ENCODE measurements around the gene LILRB5.
"Not testable (repeated sequence)": the region's sequence is repeated elsewhere in the genome, so short reads cannot be mapped to it uniquely, and the experiment has no call there.

LILRB5 gene

DNA sequence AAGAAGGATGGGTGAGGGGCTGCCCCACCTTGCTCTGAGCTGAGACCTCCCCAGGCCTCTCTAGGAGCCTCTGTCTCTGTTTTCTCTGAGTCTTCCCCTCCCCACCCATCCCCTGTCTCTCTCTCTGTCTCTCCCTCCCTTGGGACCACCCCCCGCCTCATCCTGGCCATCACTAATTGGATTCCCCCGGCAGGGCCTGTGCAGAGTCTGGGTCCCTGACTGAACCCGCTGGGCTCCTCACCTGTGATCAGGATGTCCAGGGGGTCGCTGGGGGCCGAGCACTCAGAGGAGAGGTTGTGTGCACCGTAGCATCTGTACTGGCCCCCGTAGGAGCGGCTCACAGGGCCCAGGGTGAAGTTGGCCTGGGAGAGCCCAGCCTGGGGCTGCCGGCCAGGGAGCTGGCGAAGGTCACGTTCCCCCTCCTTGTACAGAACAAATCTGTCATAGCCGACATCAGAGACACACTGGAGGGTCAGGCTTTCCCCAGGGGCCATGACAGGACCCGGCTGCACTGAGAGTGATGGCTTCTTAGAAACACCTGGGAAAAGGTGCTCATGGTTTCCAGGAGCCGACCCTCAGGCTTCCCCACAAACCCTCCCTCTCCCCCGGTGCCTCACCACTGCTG is 21.6 kb upstream of the LILRB5 start:
- in situ Hi-C loops (cut with MboI; ENCODE audit: low pct_unique_long_range_greater_than_20kb, low sequenced_read_pairs); DNase-seq: not testable (repeated sequence)

GRCh38 chr19:54278056-54278455 is 21.0 kb upstream of the LILRB5 start:
- DNase-seq; in situ Hi-C loops (cut with MboI; ENCODE audit: low pct_unique_long_range_greater_than_20kb, low sequenced_read_pairs): not testable (repeated sequence)

- DNase-seq; in situ Hi-C loops (cut with MboI; ENCODE audit: low pct_unique_long_range_greater_than_20kb, low sequenced_read_pairs): not testable (repeated sequence)
These were observed 20.1 kb upstream of the LILRB5 start for GRCh38 chr19:54277111-54277615.

- DNase-seq: no peak
- in situ Hi-C loops (cut with MboI; ENCODE audit: low pct_unique_long_range_greater_than_20kb, low sequenced_read_pairs): no loop called here
These were observed 18.9 kb upstream of the LILRB5 start for GRCh38 chr19:54275951-54276350.

GRCh38 chr19:54274516-54274915 is 17.4 kb upstream of the LILRB5 start:
- in situ Hi-C loops (cut with MboI; ENCODE audit: low pct_unique_long_range_greater_than_20kb, low sequenced_read_pairs); DNase-seq: not testable (repeated sequence)

GRCh38 chr19:54273821-54274220 is 16.7 kb upstream of the LILRB5 start:
- in situ Hi-C loops (cut with MboI; ENCODE audit: low pct_unique_long_range_greater_than_20kb, low sequenced_read_pairs): no loop called here

DNA sequence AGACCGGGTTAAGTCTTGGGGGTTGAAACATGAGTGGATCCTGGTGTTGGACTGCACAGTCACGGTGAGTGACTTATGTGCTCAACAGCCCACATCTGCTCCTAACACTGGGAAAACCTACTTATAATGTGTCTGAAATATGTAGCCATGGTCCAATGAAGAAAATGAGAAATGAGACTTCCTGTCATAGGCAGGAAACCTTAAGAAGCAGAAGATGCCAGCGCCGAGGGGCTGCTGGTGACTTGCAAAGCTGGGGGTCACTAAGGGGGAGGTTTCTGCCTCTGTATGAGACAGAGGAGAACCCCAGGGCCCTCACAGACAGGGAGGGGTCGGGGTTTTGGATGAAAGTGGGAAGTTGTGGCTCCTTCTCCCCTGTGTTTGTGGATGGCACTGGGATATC is 15.1 kb upstream of the LILRB5 start:
- in situ Hi-C loops (cut with MboI; ENCODE audit: low pct_unique_long_range_greater_than_20kb, low sequenced_read_pairs): not testable (repeated sequence)

More at GRCh38 chr19:54273821-54274220, 16.7 kb upstream of the LILRB5 start:
- no peak for DNase-seq

DNA sequence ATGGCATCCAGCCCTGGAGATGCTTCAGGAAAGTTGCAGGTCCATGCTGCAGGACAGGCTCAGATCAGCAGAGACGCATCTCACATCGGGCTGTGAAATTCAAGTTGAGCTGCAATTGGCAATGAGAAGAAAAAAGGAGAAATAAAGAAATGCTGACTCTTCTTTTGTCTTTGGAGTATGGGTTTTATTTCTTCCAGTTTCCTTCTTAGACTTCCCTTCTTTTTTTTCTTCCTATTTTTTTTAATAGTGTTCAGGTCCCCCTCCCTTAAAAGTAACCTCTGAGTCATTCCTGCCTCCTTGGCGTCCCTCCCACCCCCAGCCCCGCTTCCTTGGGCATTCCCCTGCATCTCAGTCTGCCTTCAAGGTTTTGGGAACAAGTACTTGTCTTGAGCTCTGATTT is 14.5 kb upstream of the LILRB5 start:
- in situ Hi-C loops (cut with MboI; ENCODE audit: low pct_unique_long_range_greater_than_20kb, low sequenced_read_pairs): not testable (repeated sequence)

More for the DNA sequence above, 15.1 kb upstream of the LILRB5 start:
- not testable (repeated sequence) for DNase-seq

GRCh38 chr19:54271106-54271505 is 14.0 kb upstream of the LILRB5 start:
- DNase-seq: no peak
- in situ Hi-C loops (cut with MboI; ENCODE audit: low pct_unique_long_range_greater_than_20kb, low sequenced_read_pairs): no loop called here

More for the DNA sequence above, 14.5 kb upstream of the LILRB5 start:
- DNase-seq: not testable (repeated sequence)

DNA sequence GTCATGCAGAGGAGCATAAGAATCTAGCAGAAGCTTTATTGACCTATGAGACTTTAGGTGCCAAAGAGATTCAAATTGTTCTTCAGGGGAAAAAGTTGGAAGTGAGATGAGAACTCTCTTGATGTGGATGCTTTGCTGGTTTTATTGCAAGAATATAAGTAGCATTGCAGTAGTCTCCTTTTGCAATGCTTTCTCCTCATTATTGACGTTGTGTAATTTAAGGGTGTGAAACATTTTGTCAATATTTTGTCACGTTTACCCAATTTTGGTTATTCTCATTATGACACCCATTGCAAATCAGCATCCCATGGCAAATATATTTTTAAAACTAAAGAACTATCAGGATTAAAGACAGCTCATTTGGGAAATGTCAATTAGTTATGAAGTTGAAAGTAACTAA is 11.9 kb upstream of the LILRB5 start:
- in situ Hi-C loops (cut with MboI; ENCODE audit: low pct_unique_long_range_greater_than_20kb, low sequenced_read_pairs): no loop called here

GRCh38 chr19:54266133-54266532 is 9.1 kb upstream of the LILRB5 start:
- DNase-seq: peak; percentile 76
- in situ Hi-C loops (cut with MboI; ENCODE audit: low pct_unique_long_range_greater_than_20kb, low sequenced_read_pairs): no loop called here

More for the DNA sequence above, 11.9 kb upstream of the LILRB5 start:
- DNase-seq: no peak

DNA sequence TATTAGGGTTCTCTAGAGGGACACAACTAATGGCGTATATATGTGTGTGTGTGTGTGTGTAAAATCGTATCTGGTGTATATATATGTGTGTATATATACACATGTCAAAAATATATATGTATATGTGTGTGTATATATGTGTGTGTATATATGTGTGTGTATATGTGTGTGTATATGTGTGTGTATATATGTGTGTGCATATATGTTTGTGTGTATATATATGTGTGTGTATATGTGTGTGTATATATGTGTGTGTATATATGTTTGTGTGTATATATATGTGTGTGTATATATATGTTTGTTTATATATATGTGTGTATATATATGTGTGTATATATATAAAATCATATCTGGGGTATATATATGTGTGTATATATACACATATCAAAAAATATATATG is 5.4 kb upstream of the LILRB5 start:
- in situ Hi-C loops (cut with MboI; ENCODE audit: low pct_unique_long_range_greater_than_20kb, low sequenced_read_pairs): no loop called here
- DNase-seq: no peak

GRCh38 chr19:54262066-54262465 is 5.0 kb upstream of the LILRB5 start:
- DNase-seq: no peak
- in situ Hi-C loops (cut with MboI; ENCODE audit: low pct_unique_long_range_greater_than_20kb, low sequenced_read_pairs): no loop called here

DNA sequence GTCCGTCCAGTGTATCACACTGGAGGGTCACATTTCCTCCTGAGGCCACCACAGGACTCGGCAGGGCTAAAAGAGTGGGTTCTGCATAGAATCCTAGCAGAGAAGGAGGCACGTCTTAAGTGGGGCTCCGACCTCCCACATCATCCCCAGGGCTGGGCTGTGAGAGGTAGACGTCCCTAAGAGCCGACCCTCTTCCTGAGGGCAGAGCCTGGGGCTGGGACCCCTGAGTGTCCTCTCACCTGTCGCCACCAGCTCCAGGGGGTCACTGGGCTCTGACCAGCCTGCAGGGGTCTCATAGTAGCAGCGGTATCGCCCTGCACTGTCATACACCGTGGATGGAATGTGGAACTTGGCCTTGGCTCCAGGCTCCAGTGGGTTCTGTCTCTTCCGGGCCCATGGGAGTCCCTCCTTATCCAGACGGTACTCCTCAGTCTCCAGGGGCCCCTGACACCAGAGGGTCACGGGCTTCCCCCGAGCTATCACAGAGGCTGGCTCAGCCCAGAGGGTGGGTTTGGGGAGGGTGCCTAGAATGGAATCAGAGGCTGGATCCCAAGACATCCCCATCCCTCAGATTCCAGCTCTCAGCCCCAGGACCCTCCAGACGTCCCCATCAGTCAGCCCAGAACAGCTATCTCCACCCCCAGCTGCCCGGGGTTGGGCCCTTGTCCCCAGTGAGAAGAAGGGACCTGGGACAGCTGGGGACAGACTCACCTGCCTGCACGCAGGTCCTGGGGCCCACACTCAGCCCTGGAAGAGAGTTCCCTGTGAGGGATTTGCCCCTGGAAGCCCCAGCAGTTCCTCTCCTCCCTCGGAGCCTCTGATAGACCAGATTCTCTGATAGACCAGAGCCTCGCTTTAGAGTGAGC is 590 bp downstream of the LILRB5 start:
- DNase-seq: no peak
- in situ Hi-C loops (cut with MboI; ENCODE audit: low pct_unique_long_range_greater_than_20kb, low sequenced_read_pairs): no loop called here

DNA sequence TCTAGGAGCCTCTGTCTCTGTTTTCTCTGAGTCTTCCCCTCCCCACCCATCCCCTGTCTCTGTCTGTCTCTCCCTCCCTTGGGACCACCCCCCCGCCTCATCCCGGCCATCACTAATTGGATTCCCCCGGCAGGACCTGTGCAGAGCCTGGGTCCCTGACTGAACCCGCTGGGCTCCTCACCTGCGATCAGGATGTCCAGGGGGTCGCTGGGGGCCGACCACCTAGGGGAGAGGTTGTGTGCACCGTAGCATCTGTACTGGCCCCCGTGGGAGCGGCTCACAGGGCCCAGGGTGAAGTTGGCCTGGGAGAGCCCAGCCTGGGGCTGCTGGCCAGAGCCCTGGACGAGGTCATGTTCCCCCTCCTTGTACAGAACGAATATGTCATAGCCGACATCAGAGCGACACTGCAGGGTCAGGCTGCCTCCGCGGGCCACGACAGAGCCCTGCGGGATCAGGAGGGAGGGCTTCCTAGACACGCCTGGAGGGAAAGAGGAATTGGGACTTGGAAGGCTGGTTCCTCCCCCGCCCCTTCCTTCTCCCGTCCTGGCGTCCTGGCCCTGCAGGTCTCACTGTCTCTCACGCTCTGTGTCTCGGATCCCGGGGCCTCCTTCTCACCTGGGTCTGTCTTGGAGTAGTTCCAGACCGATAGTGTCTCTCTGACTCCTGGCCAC is 1.8 kb downstream of the LILRB5 start:
- DNase-seq: no peak
- in situ Hi-C loops (cut with MboI; ENCODE audit: low pct_unique_long_range_greater_than_20kb, low sequenced_read_pairs): no loop called here

GRCh38 chr19:54254195-54254906 is 2.7 kb downstream of the LILRB5 start:
- DNase-seq: no peak

GRCh38 chr19:54253331-54254194 is 3.5 kb downstream of the LILRB5 start:
- DNase-seq: no peak
- in situ Hi-C loops (cut with MboI; ENCODE audit: low pct_unique_long_range_greater_than_20kb, low sequenced_read_pairs): no loop called here

More at GRCh38 chr19:54254195-54254906, 2.7 kb downstream of the LILRB5 start:
- in situ Hi-C loops (cut with MboI; ENCODE audit: low pct_unique_long_range_greater_than_20kb, low sequenced_read_pairs): no loop called here

DNA sequence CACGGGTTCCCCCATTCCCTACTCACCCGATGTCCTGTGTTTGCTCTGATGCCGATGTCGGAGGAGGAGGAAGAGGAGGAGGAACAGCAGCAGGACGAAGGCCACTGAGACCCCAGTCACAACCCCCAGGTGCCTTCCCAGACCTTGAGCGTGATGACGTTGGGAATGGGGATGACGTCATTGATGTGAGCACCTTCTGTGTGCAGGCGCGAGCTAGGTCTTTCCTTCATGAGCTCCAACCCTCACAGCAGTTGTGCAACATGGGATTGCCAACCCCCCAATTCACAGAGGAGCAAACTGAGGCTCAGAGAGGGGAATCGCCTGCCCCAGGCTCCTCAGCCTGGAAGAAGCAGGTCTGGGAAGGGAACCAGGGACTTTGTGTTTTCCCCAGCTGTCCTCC is 4.2 kb downstream of the LILRB5 start:
- in situ Hi-C loops (cut with MboI; ENCODE audit: low pct_unique_long_range_greater_than_20kb, low sequenced_read_pairs): no loop called here
- DNase-seq: no peak

Data from KBM-7 (cell line).